ENCODE results near the gene HPSE2.

Gene HPSE2

DNA sequence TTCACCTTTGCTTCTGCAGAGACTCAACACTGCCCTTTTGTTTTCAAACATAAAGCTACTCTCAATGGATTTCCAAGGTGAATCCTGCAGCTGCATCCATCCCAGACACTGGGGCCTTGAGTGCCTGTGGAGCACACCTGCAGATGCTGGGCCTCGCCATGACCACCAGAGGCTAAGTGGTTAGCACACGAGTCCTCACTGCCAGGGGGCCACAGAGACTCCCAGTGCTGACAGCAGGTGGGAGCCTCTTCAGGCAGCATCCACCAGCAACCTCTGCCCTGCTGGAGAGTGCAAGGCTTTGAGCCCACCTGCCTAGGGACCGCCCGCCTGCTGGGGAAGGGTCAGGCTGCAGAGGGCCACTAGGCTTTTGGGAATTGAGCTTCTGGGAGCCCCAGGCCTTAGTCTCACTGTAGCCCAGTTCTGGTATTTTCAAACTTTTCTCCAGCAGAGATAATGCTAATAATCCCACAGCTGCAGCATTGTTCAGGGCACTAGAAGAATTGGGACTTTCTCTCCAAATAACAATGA, 779.5 kb downstream of the HPSE2 start:
- no peak for DNase-seq

GRCh38 chr10:98453729-98454128, 781.9 kb downstream of the HPSE2 start:
- no peak for DNase-seq

DNA sequence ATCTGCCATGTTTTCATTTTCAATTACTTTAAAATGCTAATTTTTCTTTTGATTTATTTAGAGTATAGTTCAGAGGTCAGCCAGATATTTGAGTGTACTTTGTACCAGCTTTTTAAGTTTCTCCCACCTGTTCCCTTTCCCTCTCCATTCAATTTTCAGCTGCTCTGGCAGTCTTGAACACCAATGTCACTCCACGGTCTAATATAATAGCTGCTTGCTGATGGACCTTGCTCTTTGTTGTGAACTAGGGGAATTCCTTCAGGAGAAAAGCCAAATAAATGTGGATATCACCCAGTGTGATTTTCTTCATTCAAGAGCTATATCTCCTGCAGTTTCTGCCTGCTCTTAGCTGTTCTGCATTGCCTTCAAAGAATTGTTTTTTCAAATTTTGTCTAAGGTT, 785.0 kb downstream of the HPSE2 start:
- no peak for DNase-seq

GRCh38 chr10:98449287-98449686, 786.4 kb downstream of the HPSE2 start:
- DNase-seq: no peak

GRCh38 chr10:98446661-98447221, 788.9 kb downstream of the HPSE2 start, which contains the start of gene HPS1:
Gene HPS1 (minus strand): TSS chr10:98446935. CDS start chr10:98443240, 3,695 bp downstream.
- peak; percentile 85 for DNase-seq

GRCh38 chr10:98446151-98446660, 789.4 kb downstream of the HPSE2 start:
- no peak for DNase-seq

GRCh38 chr10:98445200-98445812, 790.3 kb downstream of the HPSE2 start:
- no peak for DNase-seq

DNA sequence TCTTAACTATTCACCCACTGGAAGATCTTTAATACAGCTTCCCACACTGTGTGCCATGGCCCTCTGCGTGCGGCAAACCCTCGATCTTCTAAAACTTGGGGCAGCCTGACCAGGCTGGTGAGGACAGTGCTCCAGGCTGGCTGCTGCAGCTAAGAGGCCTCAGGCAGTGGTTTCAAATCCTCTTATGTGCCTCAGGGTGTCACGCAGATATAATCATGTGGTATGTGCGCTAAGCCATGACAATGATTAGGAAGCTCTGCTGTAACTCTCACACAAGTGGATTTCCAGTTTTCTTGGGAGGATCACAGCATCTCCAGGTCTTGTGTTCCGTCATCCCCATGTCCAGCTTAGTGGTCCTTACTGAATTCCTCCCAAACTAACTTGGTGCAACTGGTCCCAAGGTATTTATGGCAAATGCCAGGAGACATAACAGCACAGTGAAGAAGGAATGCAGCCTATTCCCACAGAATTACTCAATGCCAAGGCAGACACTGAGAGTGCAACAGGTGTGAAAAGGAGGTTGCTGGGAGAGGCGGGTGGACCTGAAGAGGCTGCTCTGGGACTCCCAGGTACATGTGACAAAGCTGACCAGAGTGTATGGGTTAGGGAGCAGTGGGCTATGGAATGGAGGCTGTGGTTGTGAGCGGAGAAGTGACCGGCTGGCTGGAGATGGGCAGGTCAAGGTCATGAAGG, 791.2 kb downstream of the HPSE2 start:
- no peak for DNase-seq

GRCh38 chr10:98438715-98439114, 796.9 kb downstream of the HPSE2 start:
- no peak for DNase-seq

DNA sequence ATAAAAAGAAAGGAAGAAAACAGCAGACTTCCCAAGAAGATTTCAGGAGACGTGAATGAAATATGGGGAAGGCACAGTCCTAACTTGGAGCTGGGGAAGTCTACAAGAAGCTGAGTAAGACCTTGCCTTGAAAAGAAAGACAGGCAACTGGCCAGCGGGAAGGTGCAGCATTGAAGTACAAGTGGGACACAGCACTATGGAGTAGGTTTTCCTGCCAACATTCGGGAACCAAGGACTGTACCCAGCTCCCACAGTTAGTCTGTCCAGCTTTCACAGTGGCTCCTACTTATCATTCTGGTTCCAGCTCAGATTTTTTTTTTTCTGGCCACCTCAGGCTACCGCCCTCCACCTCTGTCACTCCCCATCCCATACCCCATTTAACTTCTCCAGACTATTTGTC, 798.9 kb downstream of the HPSE2 start:
- DNase-seq: no peak

DNA sequence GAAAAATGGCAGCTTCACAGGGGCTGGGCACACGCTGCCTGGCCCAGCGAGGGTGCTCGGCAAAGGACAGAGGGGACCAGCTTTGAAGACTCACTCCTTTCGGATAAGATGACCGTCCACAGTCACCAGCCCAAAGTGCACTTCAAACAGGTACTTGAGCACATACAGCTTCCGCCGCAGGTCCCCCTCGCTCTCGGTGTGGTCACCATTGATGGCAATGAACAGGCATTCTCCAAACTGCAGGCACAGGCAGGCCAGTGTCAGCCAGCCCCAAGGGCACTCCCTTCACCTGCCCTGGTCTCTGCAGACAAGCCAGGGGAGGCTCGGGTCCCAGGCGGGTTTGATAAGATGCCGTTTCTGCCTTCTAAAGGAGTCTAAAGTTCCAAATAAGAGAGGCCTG, 800.5 kb downstream of the HPSE2 start:
- no peak for DNase-seq

DNA sequence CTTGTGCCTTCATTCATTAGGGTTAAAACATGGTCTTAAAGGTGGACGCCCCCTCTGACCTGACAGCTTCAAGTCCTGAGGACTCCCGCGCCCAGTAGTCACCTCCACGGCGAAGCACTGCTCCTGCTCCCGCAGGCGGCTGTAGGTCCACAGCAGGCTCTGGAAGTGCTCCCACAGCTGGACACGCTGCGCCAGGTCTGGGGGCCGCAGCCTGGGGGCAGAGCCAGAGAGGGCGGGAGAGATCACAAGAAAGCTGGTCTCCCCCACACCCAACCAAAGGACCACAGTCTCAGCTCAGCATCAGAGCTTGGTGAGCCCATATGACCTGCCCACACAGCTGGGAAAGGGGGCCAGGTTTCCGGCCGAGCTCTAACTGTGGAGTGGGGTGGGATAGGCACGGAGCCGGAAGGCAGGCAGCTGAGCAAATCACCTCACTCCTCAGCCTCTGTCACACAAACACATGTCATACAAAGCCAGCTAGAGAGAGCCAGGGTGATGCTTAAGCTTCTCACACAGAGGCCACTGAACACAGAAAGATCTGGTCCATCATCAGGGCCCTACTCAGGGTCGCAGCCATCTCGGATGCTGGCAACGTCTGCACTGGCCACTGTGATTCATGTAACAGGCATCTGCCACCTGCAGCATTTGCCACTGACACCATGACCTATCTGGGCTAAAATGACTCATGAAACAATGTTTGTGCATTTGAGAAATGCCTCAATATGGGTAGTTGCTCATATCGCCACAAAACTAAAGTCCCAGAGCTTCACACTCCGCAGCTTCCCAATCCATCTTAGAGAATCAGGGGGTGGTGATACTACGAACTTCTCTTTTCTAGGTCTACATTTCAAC, 801.5 kb downstream of the HPSE2 start:
- no peak for DNase-seq

GRCh38 chr10:98433371-98433770, 802.3 kb downstream of the HPSE2 start:
- no peak for DNase-seq

DNA sequence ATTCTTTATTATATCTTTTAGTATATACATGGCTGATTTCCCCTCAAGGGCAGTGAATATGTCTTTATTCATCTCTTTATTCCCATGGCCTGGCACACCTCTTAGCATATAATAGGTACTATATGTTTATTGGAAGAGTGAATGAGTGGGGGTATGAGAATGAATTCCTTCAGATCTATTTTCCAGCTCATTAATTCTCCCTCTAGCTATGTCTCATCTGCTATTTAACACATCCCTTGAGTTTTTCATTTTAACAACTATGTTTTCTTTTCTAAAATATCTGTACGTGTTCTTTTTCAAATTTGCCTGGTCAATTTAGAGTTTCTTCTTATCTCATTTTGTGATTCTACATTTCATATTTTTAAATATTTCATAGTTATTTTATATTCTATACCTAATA, 803.3 kb downstream of the HPSE2 start:
- DNase-seq: no peak

DNA sequence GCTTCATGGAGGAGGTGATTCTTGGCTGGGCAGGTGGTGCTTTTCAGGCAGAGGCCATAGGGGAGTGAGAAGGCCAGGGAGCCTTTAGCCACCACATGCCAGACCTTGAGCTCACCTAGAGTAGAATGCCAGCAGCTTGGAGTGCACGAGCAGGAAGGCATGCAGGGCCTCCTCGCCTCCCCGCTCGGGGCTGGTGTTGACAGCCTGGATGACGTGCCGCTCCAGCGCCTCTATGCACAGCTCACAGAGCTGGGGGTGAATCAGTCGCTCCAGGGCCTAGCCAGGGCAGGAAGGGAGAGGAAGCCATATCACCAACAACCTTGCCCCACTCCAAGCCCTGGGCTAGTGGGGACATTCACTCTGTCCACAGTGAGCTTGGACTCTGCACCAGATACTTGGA, 804.6 kb downstream of the HPSE2 start:
- DNase-seq: no peak

GRCh38 chr10:98430427-98430826, 805.2 kb downstream of the HPSE2 start:
- no peak for DNase-seq

GRCh38 chr10:98429320-98430072, 806.2 kb downstream of the HPSE2 start:
- DNase-seq: no peak

DNA sequence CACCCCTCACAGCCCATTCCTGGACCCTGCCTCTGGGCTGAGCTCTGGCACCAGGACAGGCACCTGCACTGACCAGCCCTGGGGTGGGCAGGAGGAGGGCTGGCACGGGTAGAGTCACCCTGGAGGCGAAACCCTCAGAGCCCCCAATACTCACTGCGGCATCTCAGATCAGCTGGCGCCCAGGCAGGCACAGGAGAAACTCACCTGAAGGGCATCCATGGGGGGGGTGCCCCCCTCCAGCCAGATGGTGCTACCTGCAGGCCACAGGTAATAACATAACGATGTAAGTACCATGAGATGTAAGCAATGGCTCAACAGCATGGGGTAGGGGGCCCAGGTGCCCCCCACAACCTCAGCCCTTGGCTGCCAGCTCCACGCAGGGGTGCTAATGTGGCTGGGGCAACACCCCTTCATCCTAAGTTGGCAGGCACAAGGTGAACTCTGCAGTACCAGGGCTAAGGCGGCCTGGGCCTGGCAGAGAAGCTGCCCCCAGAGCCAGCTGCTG, 808.6 kb downstream of the HPSE2 start:
- DNase-seq: no peak

DNA sequence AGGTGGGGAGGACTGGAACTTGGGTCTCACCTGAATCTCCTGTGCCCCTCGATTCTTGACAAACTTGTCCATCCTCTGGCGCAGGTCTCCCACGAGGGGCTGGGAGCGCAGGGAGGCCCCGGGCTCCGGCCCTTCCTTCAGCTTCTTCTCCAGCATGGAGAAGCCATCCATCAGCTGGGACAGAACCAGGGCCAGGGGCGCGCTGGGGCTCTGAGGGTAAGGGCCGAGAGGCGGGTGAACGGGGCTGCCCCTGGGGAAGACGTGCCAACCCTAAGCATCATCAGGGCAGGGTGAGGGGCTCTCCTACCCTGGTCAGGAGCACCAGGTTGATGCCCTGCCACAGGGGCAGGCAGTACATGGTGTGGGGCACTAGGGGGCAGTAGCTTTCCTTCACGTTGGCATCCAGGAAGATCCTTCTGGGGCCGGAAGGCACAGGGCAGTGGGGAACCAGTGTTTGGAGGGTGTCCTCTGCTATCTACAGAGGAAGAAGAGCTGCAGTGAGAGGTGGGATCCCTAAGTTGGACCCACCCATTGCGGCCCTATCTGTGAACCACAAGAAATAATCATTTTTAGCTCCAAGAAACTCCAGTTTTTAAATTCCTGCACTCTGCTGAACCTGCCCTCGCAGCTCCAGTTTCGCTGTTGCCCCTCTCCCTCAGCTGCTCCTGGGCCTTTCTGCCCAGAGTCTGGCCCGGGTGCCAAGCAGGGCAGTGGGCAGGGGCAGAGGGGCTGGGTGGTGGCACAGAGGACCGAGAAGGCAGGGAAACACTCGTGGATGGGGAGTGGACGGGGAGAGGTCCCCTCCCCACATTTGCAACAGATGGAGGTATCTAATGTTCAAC, 809.9 kb downstream of the HPSE2 start:
- DNase-seq: no peak

DNA sequence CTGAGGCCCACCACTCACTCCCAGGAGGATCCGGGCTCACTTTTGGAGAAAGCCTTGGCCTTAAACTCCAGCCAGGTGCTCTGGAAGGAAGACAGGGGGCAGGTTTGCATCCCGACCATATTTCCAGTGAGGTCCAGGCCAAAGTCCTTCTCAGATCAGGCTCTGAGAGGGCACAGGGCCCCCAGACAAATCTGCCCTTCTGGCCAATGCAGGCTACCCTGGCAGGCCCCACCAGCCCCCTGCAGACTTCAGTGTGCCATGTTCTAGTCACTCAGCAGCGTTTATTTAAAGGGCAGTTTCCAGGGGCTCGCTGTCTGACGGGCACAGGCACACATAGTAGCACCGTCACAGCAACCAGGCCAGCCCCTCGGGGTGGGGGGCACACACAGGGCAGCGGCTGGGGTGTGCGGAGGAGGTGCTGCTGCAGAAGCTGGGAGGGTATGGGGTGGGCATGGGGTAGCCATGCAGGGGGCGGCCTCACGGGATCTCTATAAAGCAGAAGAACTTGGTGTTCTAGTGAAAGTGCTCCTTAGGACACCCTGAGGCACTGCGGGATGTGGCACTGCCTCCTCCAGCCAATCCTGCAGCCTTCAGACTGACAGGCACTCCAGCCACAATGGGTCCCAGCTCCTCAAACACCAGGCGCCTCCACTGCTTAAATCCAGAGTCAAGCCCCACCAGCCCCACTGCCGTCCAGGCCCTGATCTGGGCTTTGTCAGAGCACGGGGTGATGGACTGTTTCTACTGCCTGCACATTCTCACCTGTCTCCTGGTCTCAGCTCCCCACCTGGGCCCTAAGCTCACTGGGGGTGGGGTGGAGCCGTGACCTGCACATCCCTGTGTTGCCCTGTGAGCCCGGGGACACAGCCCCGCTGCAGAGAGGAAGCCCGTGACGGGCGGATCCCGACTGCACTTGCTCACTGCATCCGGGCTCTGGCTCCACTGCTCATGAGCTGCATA, 811.1 kb downstream of the HPSE2 start:
- no peak for DNase-seq
